HG03571 (cell line): Measurements from ENCODE around the gene CHEK1.

Experiments used
- ATAC-seq: cut with Tn5 transposase; IDR thresholded peaks from one replicate; pipeline ENCODE4 v1.9.1; 2021; ENCODE audit not compliant: unreplicated experiment

CHEK1 gene

GRCh38 chr11:125625630-125626287 is 796 bp downstream of the CHEK1 start:
- peak; percentile 90 for ATAC-seq

- peak; percentile 28 for ATAC-seq
Measured at GRCh38 chr11:125626288-125626950, 1.5 kb downstream of the CHEK1 start.

GRCh38 chr11:125627236-125627910 is 2.4 kb downstream of the CHEK1 start:
- no peak for ATAC-seq

GRCh38 chr11:125637840-125638239 is 12.9 kb downstream of the CHEK1 start:
- ATAC-seq: no peak

GRCh38 chr11:125638315-125638714 is 13.4 kb downstream of the CHEK1 start:
- no peak for ATAC-seq

- no peak for ATAC-seq
Measured at GRCh38 chr11:125645871-125646270, 20.9 kb downstream of the CHEK1 start.

- no peak for ATAC-seq
Measured at GRCh38 chr11:125649465-125650166, 24.7 kb downstream of the CHEK1 start.

- ATAC-seq: no peak
Measured at GRCh38 chr11:125662689-125663088, 37.7 kb downstream of the CHEK1 start.

- ATAC-seq: no peak
Measured at GRCh38 chr11:125663910-125664309, 38.9 kb downstream of the CHEK1 start.

GRCh38 chr11:125667151-125667550 is 42.2 kb downstream of the CHEK1 start:
- ATAC-seq: no peak

- ATAC-seq: no peak
Measured at GRCh38 chr11:125670172-125670571, 45.2 kb downstream of the CHEK1 start.

- no peak for ATAC-seq
Measured at GRCh38 chr11:125671561-125671960, 46.6 kb downstream of the CHEK1 start.

GRCh38 chr11:125674210-125674609 is 49.2 kb downstream of the CHEK1 start:
- no peak for ATAC-seq

- ATAC-seq: no peak
Measured at GRCh38 chr11:125675196-125675595, 50.2 kb downstream of the CHEK1 start.

GRCh38 chr11:125679397-125679796 is 54.4 kb downstream of the CHEK1 start:
- no peak for ATAC-seq

- no peak for ATAC-seq
Measured at GRCh38 chr11:125679837-125680236, 54.9 kb downstream of the CHEK1 start.

- no peak for ATAC-seq
Measured at GRCh38 chr11:125680747-125681146, 55.8 kb downstream of the CHEK1 start, which contains the start of gene ACRV1. Gene ACRV1, minus strand, starts transcription at chr11:125680847. Its CDS starts 67 bp downstream, at chr11:125680780.

- ATAC-seq: no peak
Measured at GRCh38 chr11:125685228-125685627, 60.3 kb downstream of the CHEK1 start.

- ATAC-seq: no peak
Measured at GRCh38 chr11:125688066-125688465, 63.1 kb downstream of the CHEK1 start.

GRCh38 chr11:125688632-125689031 is 63.7 kb downstream of the CHEK1 start:
- no peak for ATAC-seq

GRCh38 chr11:125689274-125689859 is 64.4 kb downstream of the CHEK1 start:
- no peak for ATAC-seq
